SK-N-SH treated with all-trans-retinoic acid at 6 μM for 48 hours (cell line): ENCODE results near the gene ZNF175.

Source experiments
- CSDC2 ChIP-seq: fragments of 250-450 bp; sonication (Bioruptor Pico); IDR thresholded peaks from 2 replicates; pipeline ENCODE4 v1.5.0; 2020; ENCODE audit warnings: mild to moderate bottlenecking, moderate library complexity
- POU6F1 ChIP-seq: fragments of 250-450 bp; sonication (Bioruptor Pico); IDR thresholded peaks from 2 replicates; pipeline ENCODE4 v1.8.0; 2021; ENCODE audit warnings: low read depth, mild to moderate bottlenecking, moderate library complexity, borderline replicate concordance
- RARB ChIP-seq: fragments of 250-450 bp; sonication (Bioruptor Pico); IDR thresholded peaks from 2 replicates; pipeline ENCODE4 v1.8.0; 2021; ENCODE audit warnings: mild to moderate bottlenecking, moderate library complexity
- SNAI2 ChIP-seq: fragments of 250-450 bp; sonication (Bioruptor Pico); IDR thresholded peaks from 2 replicates; pipeline ENCODE4 v1.5.0; 2020; ENCODE audit warnings: mild to moderate bottlenecking, moderate library complexity
- TSHZ2 ChIP-seq: fragments of 250-450 bp; sonication (Bioruptor Pico); IDR thresholded peaks from 2 replicates; pipeline ENCODE4 v1.5.0; 2020; ENCODE audit warnings: mild to moderate bottlenecking, moderate library complexity
- ZFP30 ChIP-seq: fragments of 450-650 bp; formaldehyde crosslinking; IDR thresholded peaks from 2 replicates; pipeline ENCODE4 v1.5.0; 2022; ENCODE audit warnings: mild to moderate bottlenecking, moderate library complexity
- ZNF70 ChIP-seq: fragments of 450-650 bp; formaldehyde crosslinking; IDR thresholded peaks from 2 replicates; pipeline ENCODE4 v1.5.0; 2020; ENCODE audit warnings: mild to moderate bottlenecking, moderate library complexity

- TF ChIP-seq SNAI2 (no peak), ZFP30 (CRISPR knock-in tag) (no peak), ZNF70 (CRISPR knock-in tag) (no peak), RARB (CRISPR knock-in tag) (no peak), POU6F1 (no peak), TSHZ2 (CRISPR knock-in tag) (no peak), CSDC2 (no peak)
Measured at GRCh38 chr19:51571599-51571998, 516 bp downstream of the ZNF175 start.
